HG03520 (cell line): ENCODE results near the gene ANKMY2.
A peak's percentile ranks its signal among the peaks of the same experiment; 100 is the strongest.
"Not testable (repeated sequence)": the region's sequence is repeated elsewhere in the genome, so short reads cannot be mapped to it uniquely, and the experiment has no call there.

Experiments used
- ATAC-seq: cut with Tn5 transposase; IDR thresholded peaks from one replicate; pipeline ENCODE4 v1.9.1; 2021; ENCODE audit warnings: mild to moderate bottlenecking, moderate library complexity; ENCODE audit not compliant: unreplicated experiment

ANKMY2 gene

GRCh38 chr7:16627236-16627635 lies 18.3 kb downstream of the ANKMY2 start:
- no peak for ATAC-seq

- no peak for ATAC-seq
These were observed 19.2 kb downstream of the ANKMY2 start for GRCh38 chr7:16626388-16626787.

GRCh38 chr7:16619979-16620408 lies 25.6 kb downstream of the ANKMY2 start:
- ATAC-seq = peak; percentile 97

- ATAC-seq = no peak
These were observed 29.0 kb downstream of the ANKMY2 start for GRCh38 chr7:16616542-16616941.

- ATAC-seq = no peak
These were observed 29.4 kb downstream of the ANKMY2 start for GRCh38 chr7:16616122-16616521.

GRCh38 chr7:16615228-16615627 lies 30.3 kb downstream of the ANKMY2 start:
- ATAC-seq = no peak

- no peak for ATAC-seq
These were observed 33.8 kb downstream of the ANKMY2 start for GRCh38 chr7:16611711-16612110.

GRCh38 chr7:16609842-16610450 lies 35.6 kb downstream of the ANKMY2 start:
- ATAC-seq = peak; percentile 88

- no peak for ATAC-seq
These were observed 38.9 kb downstream of the ANKMY2 start for GRCh38 chr7:16606704-16607103.

GRCh38 chr7:16604054-16604453 lies 41.5 kb downstream of the ANKMY2 start:
- no peak for ATAC-seq

- ATAC-seq = no peak
These were observed 41.9 kb downstream of the ANKMY2 start for GRCh38 chr7:16603633-16604032.

- no peak for ATAC-seq
These were observed 45.7 kb downstream of the ANKMY2 start for GRCh38 chr7:16599860-16600259.

- ATAC-seq = no peak
These were observed 47.5 kb downstream of the ANKMY2 start for GRCh38 chr7:16598015-16598414.

- not testable (repeated sequence) for ATAC-seq
These were observed 50.0 kb downstream of the ANKMY2 start for GRCh38 chr7:16595596-16595995.

GRCh38 chr7:16594676-16595075 lies 50.9 kb downstream of the ANKMY2 start:
- ATAC-seq = no peak

GRCh38 chr7:16594061-16594460 lies 51.5 kb downstream of the ANKMY2 start:
- ATAC-seq = no peak

GRCh38 chr7:16592395-16592794 lies 53.2 kb downstream of the ANKMY2 start:
- no peak for ATAC-seq

GRCh38 chr7:16590424-16590823 lies 55.1 kb downstream of the ANKMY2 start:
- no peak for ATAC-seq

- no peak for ATAC-seq
These were observed 55.7 kb downstream of the ANKMY2 start for GRCh38 chr7:16589881-16590280.

- ATAC-seq = no peak
These were observed 57.8 kb downstream of the ANKMY2 start for GRCh38 chr7:16587790-16588189.

- no peak for ATAC-seq
These were observed 58.4 kb downstream of the ANKMY2 start for GRCh38 chr7:16587129-16587528.

GRCh38 chr7:16586081-16586874 lies 59.3 kb downstream of the ANKMY2 start:
- no peak for ATAC-seq
